Stimulated activated naive CD8-positive, alpha-beta T cell treated with anti-CD3 and anti-CD28 coated beads, Interleukin-15, Interleukin-2, amounts not matched to agents 100 U/mL and 50 U/mL, for 24 hours (primary cell): ENCODE data around the gene TUBGCP6.

Source experiments
- ATAC-seq: fragments of 150-1000 bp; cut with Tn5 transposase; one replicate; pipeline ENCODE4 v1.10.0; 2021
- DNase-seq: peaks from one replicate; pipeline ENCODE4 v3.0.0; 2021

The TUBGCP6 gene

GRCh38 chr22:50179937-50180726 lies 64.7 kb downstream of the TUBGCP6 start:
- ATAC-seq (no peak), DNase-seq (no peak)

GRCh38 chr22:50178871-50179869 lies 65.7 kb downstream of the TUBGCP6 start:
- DNase-seq (no peak), ATAC-seq (no peak)

GRCh38 chr22:50178471-50178864 lies 66.4 kb downstream of the TUBGCP6 start:
- no peak for DNase-seq
- no peak for ATAC-seq

- DNase-seq (no peak), ATAC-seq (no peak)
These were observed 67.0 kb downstream of the TUBGCP6 start for GRCh38 chr22:50177537-50178470.

- ATAC-seq = no peak
- no peak for DNase-seq
These were observed 67.8 kb downstream of the TUBGCP6 start for GRCh38 chr22:50176850-50177536.

GRCh38 chr22:50175921-50176849 lies 68.6 kb downstream of the TUBGCP6 start:
- ATAC-seq = no peak

GRCh38 chr22:50175191-50175461 lies 69.7 kb downstream of the TUBGCP6 start:
- DNase-seq (no peak), ATAC-seq (no peak)

More at GRCh38 chr22:50175921-50176849, 68.6 kb downstream of the TUBGCP6 start:
- DNase-seq = no peak

- ATAC-seq (no peak), DNase-seq (peak; percentile 7)
These were observed 70.2 kb downstream of the TUBGCP6 start for GRCh38 chr22:50174382-50175190.

GRCh38 chr22:50173983-50174355 lies 70.9 kb downstream of the TUBGCP6 start:
- no peak for DNase-seq

GRCh38 chr22:50173311-50173982 lies 71.4 kb downstream of the TUBGCP6 start:
- DNase-seq = peak; percentile 10
- no peak for ATAC-seq

More at GRCh38 chr22:50173983-50174355, 70.9 kb downstream of the TUBGCP6 start:
- ATAC-seq = no peak

GRCh38 chr22:50171965-50172421 lies 72.8 kb downstream of the TUBGCP6 start:
- no peak for DNase-seq
- ATAC-seq = no peak

GRCh38 chr22:50171319-50171964 lies 73.4 kb downstream of the TUBGCP6 start:
- DNase-seq = no peak
- no peak for ATAC-seq

- peak; percentile 5 for ATAC-seq
These were observed 74.1 kb downstream of the TUBGCP6 start, which contains the start of gene PANX2 for GRCh38 chr22:50170453-50171318. TSS of gene PANX2 (plus strand) at chr22:50170731. CDS start at chr22:50170731, 0 bp downstream.

GRCh38 chr22:50169774-50170341 lies 75.0 kb downstream of the TUBGCP6 start:
- DNase-seq (peak; percentile 69), ATAC-seq (peak; percentile 52)

More at GRCh38 chr22:50170453-50171318, 74.1 kb downstream of the TUBGCP6 start, which contains the start of gene PANX2:
- peak; percentile 16 for DNase-seq

GRCh38 chr22:50169181-50169759 lies 75.6 kb downstream of the TUBGCP6 start:
- no peak for ATAC-seq
- peak; percentile 11 for DNase-seq
